Tibial nerve (tissue), 4 donors: ENCODE results near the gene GRIA1. TPM values are rescaled to one million over a fixed set of nuclear protein-coding genes. Genes with fewer than 3 reads are reported as not detected.

ENCODE experiments used
- DNase-seq, 2 donors: peaks; one replicate each; pipeline ENCODE4 v3.0.0-alpha.2; 2019; ENCODE audit warnings: low spot score in 2 of 2
- H3K27ac ChIP-seq, 4 donors: fragments of 200-600 bp; sonication (generic) in 3 of 4; one replicate each; pipeline ENCODE4 v1.5.1; 2017 to 2019; ENCODE audit warnings: mild to moderate bottlenecking in 1 of 4
- H3K27me3 ChIP-seq, 2 donors: fragments of 200-600 bp; sonication (generic) in 1 of 2; one replicate each; pipeline versions ENCODE4 v1.5.1 to v1.6.0; 2017 to 2019
- H3K36me3 ChIP-seq, 3 donors: fragments of 200-600 bp; sonication (generic); one replicate each; pipeline ENCODE4 v1.5.1; 2018 to 2019
- H3K4me1 ChIP-seq, 4 donors: fragments of 200-600 bp; sonication (generic) in 3 of 4; one replicate each; pipeline ENCODE4 v1.5.1; 2017 to 2019
- H3K4me3 ChIP-seq, 4 donors: fragments of 200-600 bp; sonication (generic) in 3 of 4; one replicate each; pipeline ENCODE4 v1.5.1; 2017 to 2019; ENCODE audit warnings: mild to moderate bottlenecking in 1 of 4, moderate library complexity in 1 of 4
- H3K9me3 ChIP-seq, 4 donors: fragments of 200-600 bp; sonication (generic) in 3 of 4; one replicate each; pipeline ENCODE4 v1.5.1; 2017 to 2019
- CTCF ChIP-seq, 5 experiments: fragments of 200-600 bp in 3 of 5; fragments of 450-650 bp in 2 of 5; sonication (generic) in 3 of 5; IDR thresholded peaks; one replicate each; pipeline ENCODE4 v1.5.1; 2016 to 2019; ENCODE audit warnings: antibody characterized with exemption in 5 of 5, mild to moderate bottlenecking in 3 of 5, moderate library complexity in 2 of 5
- EP300 ChIP-seq, 2 donors: sonication (generic); formaldehyde crosslinking; IDR thresholded peaks; one replicate each; pipeline ENCODE4 v1.6.1; 2017; ENCODE audit warnings: antibody characterized with exemption in 2 of 2, mild to moderate bottlenecking in 1 of 2
- POLR2A ChIP-seq, 2 donors: fragments of 450-650 bp; IDR thresholded peaks; one replicate each; pipeline ENCODE4 v1.6.1; 2017; ENCODE audit warnings: antibody characterized with exemption in 2 of 2, mild to moderate bottlenecking in 2 of 2, moderate library complexity in 2 of 2
- WGBS, 2 donors: methylation state at CpG; one replicate each; pipeline ENCODE4 v1.1.5; 2018; 5-methylcytosine and 5-hydroxymethylcytosine counted together
- total RNA-seq, 4 donors: library from RNA; depleted of rRNA; stranded (reverse); fragments of >200 nt; gene quantifications; one replicate each; pipeline ENCODE4 v1.1.0, GENCODE V29; 2016

The GRIA1 gene
- total RNA-seq, 4 donors from 2014 or later = 1.2 to 2.1 (median 1.5) TPM

GRCh38 chr5:153496835-153497234 lies 6.4 kb downstream of the GRIA1 start:
- no peaks in the 10 kb centered on the region for H3K9me3 ChIP-seq
- WGBS, 2 donors = 61 to 65% methylated on average over 1 of the region's 1 CpG
- peaks cover 0 to 11% of the 10 kb centered on the region in 2 donors for H3K27me3 ChIP-seq
- H3K4me3 ChIP-seq = no peak overlapping the region
- no peaks in the 10 kb centered on the region for H3K4me1 ChIP-seq
- TF ChIP-seq CTCF (IDR thresholded peaks at IDR 0.05) = peak; percentile 51 to 66 (median 58)
- TF ChIP-seq EP300 (IDR thresholded peaks at IDR 0.05) = no peak
- no peak for DNase-seq
- H3K36me3 ChIP-seq = no peaks in the 10 kb centered on the region
- no peak overlapping the region for H3K27ac ChIP-seq

- Histone ChIP-seq H3K4me3 (no peak overlapping the region), H3K27me3 (no peaks in the 10 kb centered on the region), H3K36me3 (no peaks in the 10 kb centered on the region), H3K27ac (no peak overlapping the region), H3K9me3 (no peaks in the 10 kb centered on the region), H3K4me1 (no peaks in the 10 kb centered on the region)
- DNase-seq = no peak
- no peak for TF ChIP-seq POLR2A (IDR thresholded peaks at IDR 0.05)
- TF ChIP-seq EP300 (IDR thresholded peaks at IDR 0.05) = no peak
- TF ChIP-seq CTCF (IDR thresholded peaks at IDR 0.05) = no peak
Observed at GRCh38 chr5:153498516-153498915, 8.0 kb downstream of the GRIA1 start.

GRCh38 chr5:153500178-153500577 lies 9.7 kb downstream of the GRIA1 start:
- 83 to 85% methylated on average over 2 of the region's 2 CpGs for WGBS, 2 donors
- Histone ChIP-seq H3K4me1 (no peaks in the 10 kb centered on the region), H3K27me3 (no peaks in the 10 kb centered on the region), H3K36me3 (no peaks in the 10 kb centered on the region), H3K27ac (no peak overlapping the region), H3K4me3 (no peak overlapping the region), H3K9me3 (no peaks in the 10 kb centered on the region)
- no peak for TF ChIP-seq POLR2A (IDR thresholded peaks at IDR 0.05)
- TF ChIP-seq EP300 (IDR thresholded peaks at IDR 0.05) = no peak
- no peak for TF ChIP-seq CTCF (IDR thresholded peaks at IDR 0.05)
- DNase-seq = no peak

- no peak for DNase-seq
- Histone ChIP-seq H3K4me1 (no peaks in the 10 kb centered on the region), H3K27me3 (no peaks in the 10 kb centered on the region), H3K9me3 (peaks cover 0 to 5% (median 0%) of the 10 kb centered on the region in 4 donors), H3K4me3 (no peak overlapping the region), H3K27ac (no peak overlapping the region), H3K36me3 (no peaks in the 10 kb centered on the region)
- 81 to 83% methylated on average over 3 of the region's 3 CpGs for WGBS, 2 donors
- TF ChIP-seq CTCF (IDR thresholded peaks at IDR 0.05) (no peak), POLR2A (IDR thresholded peaks at IDR 0.05) (no peak), EP300 (IDR thresholded peaks at IDR 0.05) (no peak)
Observed at GRCh38 chr5:153504726-153505125, 14.3 kb downstream of the GRIA1 start.

GRCh38 chr5:153508700-153509099 lies 18.2 kb downstream of the GRIA1 start:
- peaks cover 0 to 5% (median 0%) of the 10 kb centered on the region in 4 donors for H3K9me3 ChIP-seq
- no peak overlapping the region for H3K4me3 ChIP-seq
- 77 to 88% methylated on average over 1 of the region's 1 CpG for WGBS, 2 donors
- no peak for DNase-seq
- no peaks in the 10 kb centered on the region for H3K27me3 ChIP-seq
- no peaks in the 10 kb centered on the region for H3K36me3 ChIP-seq
- no peak for TF ChIP-seq CTCF (IDR thresholded peaks at IDR 0.05)
- TF ChIP-seq EP300 (IDR thresholded peaks at IDR 0.05) = no peak
- TF ChIP-seq POLR2A (IDR thresholded peaks at IDR 0.05) = no peak
- no peaks in the 10 kb centered on the region for H3K4me1 ChIP-seq
- no peak overlapping the region for H3K27ac ChIP-seq
